Adrenal gland (tissue), 12 donors: ENCODE results near the gene GALNT18. TPM values are rescaled to one million over a fixed set of nuclear protein-coding genes. Genes with fewer than 3 reads are reported as not detected.

Experiments used
- DNase-seq, 7 donors: peaks; one replicate each; pipeline ENCODE4 v3.0.0-alpha.2; 2019 to 2020
- H3K27ac ChIP-seq, 5 donors: fragments of 200-600 bp; sonication (generic) in 4 of 5; 1 replicate in 3 of 5; 2 replicates in 2 of 5; pipeline versions ENCODE4 v1.5.1 to v1.8.0; 2016 to 2020; ENCODE audit warnings: mild to moderate bottlenecking in 1 of 5
- H3K27me3 ChIP-seq: fragments of 200-600 bp; 2 replicates; pipeline ENCODE4 v1.8.0; 2021
- H3K36me3 ChIP-seq, 2 donors: fragments of 200-600 bp; replicated peaks in 1 of 2; 1 replicate in 1 of 2; 2 replicates in 1 of 2; pipeline versions ENCODE4 v1.5.1 to v1.8.0; 2018 to 2022
- H3K4me1 ChIP-seq, 2 donors: fragments of 200-600 bp; replicated peaks in 1 of 2; 1 replicate in 1 of 2; 2 replicates in 1 of 2; pipeline versions ENCODE4 v1.5.1 to v1.8.0; 2018 to 2021
- H3K4me3 ChIP-seq, 4 donors: fragments of 200-600 bp; sonication (generic) in 3 of 4; one replicate each; pipeline ENCODE4 v1.5.1; 2016 to 2018
- H3K9me3 ChIP-seq, 3 donors: fragments of 200-600 bp; sonication (generic) in 1 of 3; replicated peaks in 1 of 3; 1 replicate in 2 of 3; 2 replicates in 1 of 3; pipeline versions ENCODE4 v1.5.1 to v1.8.0; 2016 to 2021
- POLR2A ChIP-seq, 2 donors: fragments of 450-650 bp; IDR thresholded peaks; one replicate each; pipeline ENCODE4 v1.6.1; 2017; ENCODE audit warnings: antibody characterized with exemption in 2 of 2, mild to moderate bottlenecking in 2 of 2, moderate library complexity in 1 of 2
- WGBS, 4 donors: extraction: QIAGEN DNeasy Blood & Tissue Kit in 2 of 4; methylation state at CpG; one replicate each; pipeline versions ENCODE4 v1.1.5 to v1.1.7; 2013 to 2017; 5-methylcytosine and 5-hydroxymethylcytosine counted together
- intact Hi-C, 2 donors: fragments of 100-400 bp; cut with DNase I; formaldehyde crosslinking; loops; one replicate each; pipeline versions ENCODE4 v1.14.1 to v1.15.0; 2022 to 2023
- polyA plus RNA-seq, 3 donors: library from polyadenylated mRNA; stranded (reverse); fragments of 200-250 nt in 2 of 3; fragments of 350-450 nt in 1 of 3; fragmentation: Illumina TruSeq in 1 of 3; extraction: RNeasy Lipid Tissue Mini Kit (QIAGEN cat#74804) in 1 of 3; gene quantifications; one replicate each; pipeline ENCODE4 v1.2.3, GENCODE V29; 2013 to 2014
- total RNA-seq, 9 donors: library from RNA; depleted of rRNA in 4 of 9; stranded (reverse); fragments of >200 nt in 4 of 9; fragments of 120-200 nt in 1 of 9; fragmentation: NEBNext Ultra II Directional in 1 of 9; extraction: Animal tissue kit (Norgen Biotek cat#: 25700) in 1 of 9; gene quantifications; one replicate each; pipeline versions ENCODE4 v1.1.0 to v1.2.4, GENCODE V29; 2013 to 2023
- TF ChIP-seq, protein P1 (sequence below), 6 experiments: fragments of 450-650 bp in 4 of 6; fragments of 200-600 bp in 2 of 6; sonication (generic) in 1 of 6; IDR thresholded peaks; 1 replicate in 5 of 6; 2 replicates in 1 of 6; pipeline versions ENCODE4 v1.5.1 to v1.8.0; 2016 to 2021; ENCODE audit warnings: antibody characterized with exemption in 6 of 6, mild to moderate bottlenecking in 2 of 6, moderate library complexity in 1 of 6
- donor health status: healthy with polysubstance abuse.
- donor health status: Bipolar disorder and iron deficiency.
- donor health status: DM: yes; HTN: yes; CAD: no.
- donor health status: DM: no; HTN: no; CAD: no.
- donor health status: DM: no; HTN: no; CAD: no.
- donor health status: DM: yes; HTN: yes; CAD: no.

The GALNT18 gene
- total and polyA plus RNA-seq, 12 donors = 1.4 to 15.1 (median 6.4) TPM

DNA sequence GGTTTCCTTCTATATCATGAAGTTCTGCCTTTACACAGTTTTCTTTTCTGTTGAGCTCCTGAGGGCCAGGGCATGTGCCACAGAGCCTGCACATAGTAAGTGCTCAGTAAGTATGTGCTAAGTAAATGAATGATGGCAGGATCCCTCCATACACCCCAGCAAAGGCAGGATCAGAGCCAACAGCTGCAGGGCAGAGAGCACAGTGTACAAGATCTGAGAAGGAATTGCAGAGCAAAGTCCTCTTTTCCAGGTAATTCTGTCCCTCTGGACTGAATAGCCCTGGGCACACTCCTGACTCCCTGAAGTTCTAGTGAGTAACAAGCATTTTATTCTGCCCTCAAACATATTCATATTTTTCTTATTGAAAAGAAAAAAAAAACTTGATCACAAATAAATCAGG is 117.7 kb downstream of the GALNT18 start:
- no peak overlapping the region for H3K27ac ChIP-seq
- H3K36me3 ChIP-seq = no peaks in the 10 kb centered on the region
- intact Hi-C loops = no loop called here
- no peaks in the 10 kb centered on the region for H3K9me3 ChIP-seq
- DNase-seq = no peak
- H3K4me1 ChIP-seq = no peaks in the 10 kb centered on the region
- H3K27me3 ChIP-seq = no peaks in the 10 kb centered on the region
- no peak overlapping the region for H3K4me3 ChIP-seq
- TF ChIP-seq, protein P1, sequence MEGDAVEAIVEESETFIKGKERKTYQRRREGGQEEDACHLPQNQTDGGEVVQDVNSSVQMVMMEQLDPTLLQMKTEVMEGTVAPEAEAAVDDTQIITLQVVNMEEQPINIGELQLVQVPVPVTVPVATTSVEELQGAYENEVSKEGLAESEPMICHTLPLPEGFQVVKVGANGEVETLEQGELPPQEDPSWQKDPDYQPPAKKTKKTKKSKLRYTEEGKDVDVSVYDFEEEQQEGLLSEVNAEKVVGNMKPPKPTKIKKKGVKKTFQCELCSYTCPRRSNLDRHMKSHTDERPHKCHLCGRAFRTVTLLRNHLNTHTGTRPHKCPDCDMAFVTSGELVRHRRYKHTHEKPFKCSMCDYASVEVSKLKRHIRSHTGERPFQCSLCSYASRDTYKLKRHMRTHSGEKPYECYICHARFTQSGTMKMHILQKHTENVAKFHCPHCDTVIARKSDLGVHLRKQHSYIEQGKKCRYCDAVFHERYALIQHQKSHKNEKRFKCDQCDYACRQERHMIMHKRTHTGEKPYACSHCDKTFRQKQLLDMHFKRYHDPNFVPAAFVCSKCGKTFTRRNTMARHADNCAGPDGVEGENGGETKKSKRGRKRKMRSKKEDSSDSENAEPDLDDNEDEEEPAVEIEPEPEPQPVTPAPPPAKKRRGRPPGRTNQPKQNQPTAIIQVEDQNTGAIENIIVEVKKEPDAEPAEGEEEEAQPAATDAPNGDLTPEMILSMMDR (IDR thresholded peaks at IDR 0.05) = no peak
- TF ChIP-seq POLR2A (IDR thresholded peaks at IDR 0.05) = no peak

DNA sequence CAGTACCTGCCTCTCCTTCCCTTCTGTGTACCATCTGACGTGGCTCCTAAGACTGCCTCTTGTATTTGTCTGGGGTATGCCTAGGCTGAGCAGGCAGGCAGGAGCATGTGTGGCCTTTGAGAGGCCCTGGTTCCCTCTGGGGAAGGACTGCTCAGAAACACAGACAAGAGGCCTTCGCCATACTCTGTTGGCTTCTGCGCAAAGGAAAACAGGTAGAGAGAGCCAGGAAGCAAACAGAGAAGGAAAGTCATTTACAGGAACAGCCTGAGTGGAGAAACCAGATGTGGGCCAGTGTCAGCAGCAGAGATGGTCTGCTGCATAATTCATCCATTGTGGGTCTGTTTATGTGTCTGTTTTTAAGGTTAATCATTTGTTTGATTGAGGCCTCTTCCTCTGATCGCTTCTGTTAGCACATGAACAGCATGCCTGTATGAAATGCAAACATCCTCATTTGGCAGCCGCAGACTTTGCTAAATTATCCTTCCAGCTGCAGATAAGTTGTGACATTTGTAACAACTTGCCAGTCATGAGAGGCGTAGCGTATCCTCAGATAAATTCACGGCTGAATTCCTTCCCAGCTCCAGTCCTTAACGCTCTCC is 119.4 kb downstream of the GALNT18 start:
- no peak overlapping the region for H3K27ac ChIP-seq
- H3K9me3 ChIP-seq = no peaks in the 10 kb centered on the region
- WGBS, 4 donors = 72 to 80% (median 76%) methylated on average over 9 of the region's 9 CpGs
- intact Hi-C loops = no loop called here
- no peaks in the 10 kb centered on the region for H3K36me3 ChIP-seq
- no peak overlapping the region for H3K4me3 ChIP-seq
- H3K4me1 ChIP-seq = peaks cover 0 to 3% of the 10 kb centered on the region in 2 donors
- TF ChIP-seq, protein P1 (IDR thresholded peaks at IDR 0.05) = no peak
- no peak for TF ChIP-seq POLR2A (IDR thresholded peaks at IDR 0.05)
- no peaks in the 10 kb centered on the region for H3K27me3 ChIP-seq
- DNase-seq = no peak

DNA sequence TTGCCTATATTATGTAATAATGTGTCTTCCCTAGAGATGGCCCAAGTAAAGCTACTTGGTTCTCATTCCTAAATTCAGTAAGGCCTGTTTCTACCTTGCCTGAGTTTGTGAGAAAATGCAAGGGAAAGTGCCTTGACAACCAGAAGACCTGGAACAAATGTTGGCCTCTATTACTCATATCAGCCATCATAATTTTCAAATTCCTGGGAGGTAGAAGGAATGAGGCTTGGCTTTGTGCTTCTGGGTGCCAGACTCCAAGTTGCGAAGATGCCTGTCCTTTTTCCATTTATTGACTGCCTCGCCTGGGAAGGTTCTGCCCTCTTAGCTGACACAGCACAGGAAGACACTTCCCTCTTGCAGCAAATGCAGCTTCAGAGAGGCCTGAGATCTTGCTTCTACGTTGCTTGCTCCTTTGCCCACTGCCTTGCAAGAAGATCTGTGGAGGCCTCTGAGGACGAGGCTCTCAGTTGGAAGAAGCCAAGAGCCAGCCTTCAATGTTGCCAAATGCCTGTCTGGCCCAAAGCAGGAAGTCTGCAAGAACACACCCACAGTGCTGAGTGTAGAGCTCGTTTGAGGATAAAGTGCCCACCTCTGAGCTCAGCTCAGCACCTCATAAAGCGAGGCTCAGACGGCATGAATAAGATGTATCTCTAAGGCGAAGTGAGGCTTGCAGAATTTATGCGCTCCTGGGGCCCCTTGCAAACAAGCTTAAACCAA is 120.1 kb downstream of the GALNT18 start:
- Histone ChIP-seq H3K9me3 (no peaks in the 10 kb centered on the region), H3K4me3 (no peak overlapping the region), H3K4me1 (peaks cover 0 to 3% of the 10 kb centered on the region in 2 donors), H3K36me3 (no peaks in the 10 kb centered on the region), H3K27ac (no peak overlapping the region), H3K27me3 (no peaks in the 10 kb centered on the region)
- intact Hi-C loops = no loop called here
- DNase-seq = no peak
- 80 to 89% (median 83%) methylated on average over 8 to 9 of the region's 9 CpGs for WGBS, 4 donors
- TF ChIP-seq POLR2A (IDR thresholded peaks at IDR 0.05) = no peak
- TF ChIP-seq, protein P1 (IDR thresholded peaks at IDR 0.05) = no peak

DNA sequence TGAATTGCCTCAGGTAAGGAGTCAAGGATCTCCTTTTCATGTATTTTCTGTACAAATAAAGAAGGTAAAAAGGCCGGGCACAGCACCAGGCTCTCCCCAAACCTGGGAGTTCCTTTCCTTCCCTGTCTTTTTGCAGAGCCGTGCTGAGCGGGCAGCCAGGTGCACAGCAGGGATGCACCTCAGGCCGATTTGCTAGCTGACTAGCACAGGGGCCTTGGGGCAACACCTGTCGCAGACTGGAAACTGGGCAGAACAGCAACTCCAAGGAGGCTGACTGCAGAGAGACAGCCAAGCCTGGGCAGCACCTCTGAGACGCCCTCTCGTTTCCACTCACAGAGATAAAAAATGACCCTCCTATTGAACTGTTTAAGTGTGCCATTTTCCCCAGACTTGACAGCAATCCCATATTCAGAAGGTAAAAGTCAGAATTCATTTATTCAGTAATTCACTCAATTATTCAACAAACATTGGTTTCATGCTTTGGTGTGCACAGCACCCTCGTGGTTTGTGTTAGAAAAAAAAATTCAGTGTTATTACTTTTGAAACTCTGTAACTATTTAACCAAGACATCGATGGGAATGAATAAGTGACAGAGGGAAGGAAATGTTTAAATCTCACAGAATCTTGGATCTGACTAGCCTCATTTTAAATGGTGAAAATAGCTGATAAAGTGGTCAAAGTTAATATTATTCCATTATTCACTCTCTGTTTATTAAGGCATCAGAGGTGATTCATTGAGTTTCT is 120.9 kb downstream of the GALNT18 start:
- Histone ChIP-seq H3K27me3 (no peaks in the 10 kb centered on the region), H3K4me1 (peaks cover 0 to 3% of the 10 kb centered on the region in 2 donors), H3K9me3 (no peaks in the 10 kb centered on the region), H3K36me3 (no peaks in the 10 kb centered on the region), H3K4me3 (no peak overlapping the region), H3K27ac (no peak overlapping the region)
- TF ChIP-seq POLR2A (IDR thresholded peaks at IDR 0.05) = no peak
- TF ChIP-seq, protein P1 (IDR thresholded peaks at IDR 0.05) = no peak
- WGBS, 4 donors = 83 to 88% (median 84%) methylated on average over 6 to 9 of the region's 9 CpGs
- DNase-seq = no peak
- intact Hi-C loops = no loop called here
